Esophagus squamous epithelium (tissue), 5 donors: ENCODE results near the gene LEFTY1. TPM values are rescaled to one million over a fixed set of nuclear protein-coding genes. Genes with fewer than 3 reads are reported as not detected.

Source experiments
- DNase-seq: peaks from one replicate; lab custom pipeline; 2025; lab: John Stamatoyannopoulos, UW
- H3K27ac ChIP-seq, 4 donors: fragments of 200-600 bp; sonication (generic); one replicate each; pipeline ENCODE4 v1.5.1; 2016 to 2019; ENCODE audit warnings: mild to moderate bottlenecking in 1 of 4
- H3K27me3 ChIP-seq, 4 donors: fragments of 200-600 bp; sonication (generic); 1 replicate in 3 of 4; 2 replicates in 1 of 4; pipeline versions ENCODE4 v1.5.1 to v1.6.0; 2017 to 2021; ENCODE audit warnings: antibody characterized with exemption in 1 of 4
- H3K36me3 ChIP-seq, 3 donors: fragments of 200-600 bp; sonication (generic); one replicate each; pipeline ENCODE4 v1.5.1; 2016 to 2019
- H3K4me1 ChIP-seq, 3 donors: fragments of 200-600 bp; sonication (generic); one replicate each; pipeline ENCODE4 v1.5.1; 2017 to 2019
- H3K4me3 ChIP-seq, 4 donors: fragments of 200-600 bp; sonication (generic); 1 replicate in 3 of 4; 2 replicates in 1 of 4; pipeline ENCODE4 v1.5.1; 2016 to 2019; ENCODE audit warnings: mild to moderate bottlenecking in 2 of 4, moderate library complexity in 1 of 4
- H3K9me3 ChIP-seq, 3 donors: fragments of 200-600 bp; sonication (generic); one replicate each; pipeline ENCODE4 v1.5.1; 2016 to 2019
- POLR2A ChIP-seq, 4 donors: fragments of 450-650 bp; IDR thresholded peaks; one replicate each; pipeline ENCODE4 v1.6.1; 2017; ENCODE audit warnings: antibody characterized with exemption in 4 of 4, mild to moderate bottlenecking in 4 of 4, moderate library complexity in 3 of 4
- WGBS, 2 donors: methylation state at CpG; one replicate each; pipeline ENCODE4 v1.1.5; 2018; 5-methylcytosine and 5-hydroxymethylcytosine counted together
- intact Hi-C: fragments of 100-400 bp; cut with DNase I; formaldehyde crosslinking; loops from one replicate; pipeline ENCODE4 v1.15.0; 2022
- total RNA-seq, 4 donors: library from RNA; depleted of rRNA; stranded (reverse); fragments of >200 nt; gene quantifications; one replicate each; pipeline ENCODE4 v1.1.0, GENCODE V29; 2016
- TF ChIP-seq, protein P1 (sequence below), 6 experiments: fragments of 450-650 bp in 4 of 6; fragments of 200-600 bp in 2 of 6; sonication (generic) in 2 of 6; IDR thresholded peaks; one replicate each; pipeline ENCODE4 v1.5.1; 2016 to 2019; ENCODE audit warnings: antibody characterized with exemption in 6 of 6, mild to moderate bottlenecking in 4 of 6, moderate library complexity in 4 of 6
- donor health status: DM: yes; HTN: yes; CAD: no.

LEFTY1 gene
- total RNA-seq, 4 donors from 2014 or later = not detected

DNA sequence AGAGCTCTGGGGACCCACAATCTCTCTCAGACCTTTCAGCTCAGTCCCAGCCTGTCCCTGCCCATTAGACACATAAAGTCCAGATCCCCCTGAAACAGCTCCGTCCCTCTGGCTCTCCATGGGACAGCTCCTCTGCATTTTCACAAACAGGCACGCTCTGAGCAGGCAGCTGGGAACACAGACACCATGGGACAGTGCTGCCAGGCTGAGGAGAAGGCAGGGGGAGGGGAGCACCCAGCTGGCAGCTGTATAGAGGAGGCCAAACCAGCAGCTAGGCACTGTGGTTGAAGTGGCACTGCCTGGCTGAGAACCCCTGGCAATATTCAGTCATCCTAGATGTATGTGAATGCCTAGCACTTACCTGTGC lies 8.7 kb downstream of the LEFTY1 start:
- no peak for TF ChIP-seq POLR2A (IDR thresholded peaks at IDR 0.05)
- TF ChIP-seq, protein P1, sequence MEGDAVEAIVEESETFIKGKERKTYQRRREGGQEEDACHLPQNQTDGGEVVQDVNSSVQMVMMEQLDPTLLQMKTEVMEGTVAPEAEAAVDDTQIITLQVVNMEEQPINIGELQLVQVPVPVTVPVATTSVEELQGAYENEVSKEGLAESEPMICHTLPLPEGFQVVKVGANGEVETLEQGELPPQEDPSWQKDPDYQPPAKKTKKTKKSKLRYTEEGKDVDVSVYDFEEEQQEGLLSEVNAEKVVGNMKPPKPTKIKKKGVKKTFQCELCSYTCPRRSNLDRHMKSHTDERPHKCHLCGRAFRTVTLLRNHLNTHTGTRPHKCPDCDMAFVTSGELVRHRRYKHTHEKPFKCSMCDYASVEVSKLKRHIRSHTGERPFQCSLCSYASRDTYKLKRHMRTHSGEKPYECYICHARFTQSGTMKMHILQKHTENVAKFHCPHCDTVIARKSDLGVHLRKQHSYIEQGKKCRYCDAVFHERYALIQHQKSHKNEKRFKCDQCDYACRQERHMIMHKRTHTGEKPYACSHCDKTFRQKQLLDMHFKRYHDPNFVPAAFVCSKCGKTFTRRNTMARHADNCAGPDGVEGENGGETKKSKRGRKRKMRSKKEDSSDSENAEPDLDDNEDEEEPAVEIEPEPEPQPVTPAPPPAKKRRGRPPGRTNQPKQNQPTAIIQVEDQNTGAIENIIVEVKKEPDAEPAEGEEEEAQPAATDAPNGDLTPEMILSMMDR (IDR thresholded peaks at IDR 0.05) = no peak
- no peak for DNase-seq
- Histone ChIP-seq H3K27me3 (no peaks in the 10 kb centered on the region), H3K9me3 (no peaks in the 10 kb centered on the region), H3K4me3 (peak overlapping the region in 1 of 4 donors; percentile 88), H3K36me3 (peaks cover 0 to 31% (median 0%) of the 10 kb centered on the region in 3 donors), H3K4me1 (peaks cover 39 to 82% (median 45%) of the 10 kb centered on the region in 3 donors), H3K27ac (peak overlapping the region in 3 of 4 donors; percentile 35 to 93 (median 91))
- WGBS, 2 donors = 60 to 80% methylated on average over 1 of the region's 2 CpGs
- intact Hi-C loops = no loop called here

DNA sequence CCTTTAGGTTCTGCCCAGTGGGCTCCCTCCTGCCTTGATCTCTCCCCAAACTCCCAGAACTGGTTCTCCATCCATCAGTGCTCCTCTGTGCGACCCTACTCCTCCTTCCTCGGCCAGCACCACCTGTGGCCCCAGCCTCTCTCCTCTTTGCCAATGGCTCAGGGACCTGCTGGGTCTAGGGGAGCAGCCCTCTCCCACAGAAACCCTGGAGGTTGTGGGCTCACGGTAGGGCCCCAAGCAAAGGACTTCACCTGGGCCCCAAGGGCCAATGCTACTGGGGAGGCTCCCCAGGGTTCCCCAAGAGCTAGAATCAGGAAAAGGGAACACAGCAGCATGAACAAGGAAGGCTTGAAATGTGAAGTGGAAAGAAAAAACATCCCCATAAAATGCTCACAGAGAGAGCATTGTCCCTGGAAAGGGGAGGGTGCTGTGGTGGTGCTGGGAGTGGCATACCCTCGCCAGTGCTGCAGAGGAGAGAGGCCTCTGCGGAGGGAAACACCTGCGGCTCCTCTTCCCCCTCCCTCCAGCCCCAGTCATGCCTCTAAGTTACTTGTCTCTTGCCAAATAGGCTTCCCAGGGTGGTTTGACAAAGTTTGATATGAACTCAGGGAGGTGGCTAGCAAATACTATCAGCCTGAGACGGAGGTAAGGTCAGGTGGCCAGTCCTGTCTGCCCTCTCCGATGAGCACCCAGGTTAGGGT lies 9.3 kb downstream of the LEFTY1 start:
- DNase-seq = no peak
- intact Hi-C loops = no loop called here
- peaks cover 39 to 87% (median 49%) of the 10 kb centered on the region in 3 donors for H3K4me1 ChIP-seq
- no peaks in the 10 kb centered on the region for H3K27me3 ChIP-seq
- 50 to 65% methylated on average over 5 of the region's 8 CpGs for WGBS, 2 donors
- H3K4me3 ChIP-seq = peak overlapping the region in 1 of 4 donors; percentile 88
- H3K9me3 ChIP-seq = no peaks in the 10 kb centered on the region
- TF ChIP-seq POLR2A (IDR thresholded peaks at IDR 0.05) = no peak
- TF ChIP-seq, protein P1 (IDR thresholded peaks at IDR 0.05) = no peak
- H3K36me3 ChIP-seq = peaks cover 0 to 36% (median 0%) of the 10 kb centered on the region in 3 donors
- H3K27ac ChIP-seq = peak overlapping the region in 3 of 4 donors; percentile 35 to 93 (median 91)

DNA sequence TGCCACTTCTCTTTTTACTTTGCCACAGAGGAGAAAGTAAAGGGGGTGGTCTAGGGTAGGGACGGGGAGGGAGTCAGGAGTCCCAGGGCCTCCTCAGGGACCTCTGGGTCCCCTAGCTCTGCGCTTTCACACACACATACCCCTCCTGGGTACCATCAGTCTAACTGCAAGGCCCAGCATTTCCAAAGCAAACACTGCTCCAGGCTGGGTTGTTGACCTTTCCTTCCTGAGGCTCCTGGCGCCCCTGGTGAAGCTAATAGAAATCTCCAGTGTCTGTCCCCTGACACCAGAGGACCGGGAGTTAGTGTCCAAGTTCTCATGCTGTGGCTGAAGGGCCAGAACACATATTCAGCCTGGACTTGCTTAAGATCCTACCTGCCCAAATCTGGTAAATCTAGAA lies 10.7 kb downstream of the LEFTY1 start:
- peaks cover 0 to 50% (median 5%) of the 10 kb centered on the region in 3 donors for H3K36me3 ChIP-seq
- peaks cover 39 to 94% (median 48%) of the 10 kb centered on the region in 3 donors for H3K4me1 ChIP-seq
- H3K4me3 ChIP-seq = no peak overlapping the region
- H3K27me3 ChIP-seq = no peaks in the 10 kb centered on the region
- WGBS, 2 donors = 78 to 86% methylated on average over 1 to 4 of the region's 4 CpGs
- H3K27ac ChIP-seq = peak overlapping the region in 3 of 4 donors; percentile 57 to 93 (median 71)
- intact Hi-C loops = no loop called here
- TF ChIP-seq, protein P1 (IDR thresholded peaks at IDR 0.05) = no peak
- TF ChIP-seq POLR2A (IDR thresholded peaks at IDR 0.05) = no peak
- no peaks in the 10 kb centered on the region for H3K9me3 ChIP-seq
- DNase-seq = no peak

DNA sequence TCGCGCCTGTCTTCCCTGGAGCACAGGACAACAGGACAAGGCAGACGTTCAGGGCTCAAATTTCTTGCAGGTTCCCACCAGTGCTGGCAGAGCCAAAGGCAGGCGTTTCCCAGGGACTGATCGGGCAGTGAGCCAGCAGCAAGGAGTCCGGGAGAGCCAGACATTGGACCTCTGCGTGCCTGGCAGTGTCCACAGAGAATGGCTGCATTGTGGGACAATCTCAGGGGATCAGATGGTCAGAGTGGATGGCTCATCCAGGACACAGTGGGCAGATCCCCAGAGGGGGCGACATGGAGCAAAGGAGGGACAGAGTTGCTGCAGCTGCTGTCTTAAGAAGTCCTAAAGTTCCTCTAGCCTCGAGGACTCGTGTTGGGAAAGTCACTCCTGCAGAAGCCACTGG lies 11.4 kb downstream of the LEFTY1 start:
- no peak for DNase-seq

More for the DNA sequence above, 11.4 kb downstream of the LEFTY1 start:
- no peaks in the 10 kb centered on the region for H3K9me3 ChIP-seq
- no peak overlapping the region for H3K4me3 ChIP-seq
- no peaks in the 10 kb centered on the region for H3K27me3 ChIP-seq
- H3K36me3 ChIP-seq = peaks cover 0 to 57% (median 5%) of the 10 kb centered on the region in 3 donors
- H3K27ac ChIP-seq = peak overlapping the region in 3 of 4 donors; percentile 57 to 93 (median 71)
- WGBS, 2 donors = 20 to 38% methylated on average over 3 to 8 of the region's 10 CpGs
- peaks cover 39 to 90% (median 45%) of the 10 kb centered on the region in 3 donors for H3K4me1 ChIP-seq
- TF ChIP-seq, protein P1 (IDR thresholded peaks at IDR 0.05) = peak in 4 of 6 experiments; percentile 10 to 33 (median 18)
- no peak for TF ChIP-seq POLR2A (IDR thresholded peaks at IDR 0.05)
- intact Hi-C loops = no loop called here
